HepG2 (cell line): Measurements from ENCODE around the gene MTUS2. TPM values are rescaled to one million over a fixed set of nuclear protein-coding genes. Genes with fewer than 3 reads are reported as not detected.

Experiments
- ATAC-seq: fragments of 200-7000 bp; cut with Tn5 transposase; 3 replicates; pipeline ENCODE4 v1.9.1; 2020; ENCODE audit warnings: mild to moderate bottlenecking, moderate library complexity
- BruUV-seq: library from RNA; stranded (reverse); fragments of 400-500 nt; replicated peaks from 2 replicates; lab custom pipeline; 2021; lab: Mats Ljungman, UMichigan
- CTCF ChIA-PET: fragments of 300-600 bp; formaldehyde crosslinking; extraction: SDS; loops from one replicate; lab custom pipeline; 2021; ENCODE audit warnings: low total read pairs, inconsistent platforms, low intra/inter-chr PET ratio; lab: Yijun Ruan, JAX
- POLR2A ChIA-PET: fragments of 350-600 bp; sonication (Branson Sonifier 250); formaldehyde crosslinking; loops from one replicate; lab custom pipeline; 2020; ENCODE audit warnings: antibody characterized with exemption, inconsistent platforms; lab: Yijun Ruan, JAX
- DNase-seq: peaks from one replicate; pipeline ENCODE4 v3.0.0-alpha.2; 2015; ENCODE audit warnings: low spot score
- FAIRE-seq: peaks from 3 replicates; lab custom pipeline; 2011; peaks lifted over from hg19 to GRCh38; lab: Jason Lieb, UNC
- H2AFZ ChIP-seq: one replicate; pipeline ENCODE4 v1.6.1; 2011; ENCODE audit warnings: low read length, inconsistent platforms
- H3K27ac ChIP-seq: fragments of 300-600 bp; 3 replicates; pipeline ENCODE4 v1.8.0; 2011; ENCODE audit warnings: mixed run types, mild to moderate bottlenecking, mixed read lengths, low read length, inconsistent platforms; ENCODE audit not compliant: insufficient read depth; ENCODE audit errors: extremely low read length
- H3K27me3 ChIP-seq, 2 experiments: fragments of 200-600 bp in 1 of 2; 2 replicates in 1 of 2; 3 replicates in 1 of 2; pipeline versions ENCODE4 v1.6.0 to v1.8.0; 2011; ENCODE audit warnings: low read length in 2 of 2, mild to moderate bottlenecking in 2 of 2, moderate library complexity in 2 of 2, inconsistent platforms in 1 of 2; ENCODE audit not compliant: insufficient read depth in 2 of 2, control insufficient read depth in 1 of 2
- H3K36me3 ChIP-seq, 2 experiments: fragments of 200-600 bp in 1 of 2; replicated peaks in 1 of 2; 2 replicates in 1 of 2; 3 replicates in 1 of 2; pipeline versions ENCODE4 v1.5.1 to v1.8.0; 2011; ENCODE audit warnings: low read length in 2 of 2, inconsistent platforms in 1 of 2; ENCODE audit not compliant: insufficient read depth in 2 of 2, control insufficient read depth in 1 of 2
- H3K4me1 ChIP-seq: 2 replicates; pipeline ENCODE4 v1.5.1; 2012; ENCODE audit warnings: low read length, inconsistent platforms; ENCODE audit not compliant: insufficient read depth
- H3K4me2 ChIP-seq: 2 replicates; pipeline ENCODE4 v1.6.0; 2011; ENCODE audit warnings: low read depth, low read length, inconsistent platforms
- H3K4me3 ChIP-seq, 3 experiments: fragments of 200-600 bp in 1 of 3; sonication (generic), shearing (Covaris generic) in 1 of 3; replicated peaks in 1 of 3; 2 replicates each; pipeline ENCODE4 v1.5.1; 2011 to 2016; ENCODE audit warnings: low read length in 3 of 3, inconsistent platforms in 2 of 3, low read depth in 2 of 3, mild to moderate bottlenecking in 2 of 3, control low read depth in 1 of 3, mixed read lengths in 1 of 3; ENCODE audit not compliant: insufficient read depth in 1 of 3
- H3K79me2 ChIP-seq: one replicate; pipeline ENCODE4 v1.6.1; 2011; ENCODE audit warnings: low read length, inconsistent platforms; ENCODE audit not compliant: insufficient read depth
- H3K9ac ChIP-seq: 2 replicates; pipeline ENCODE4 v1.6.0; 2011; ENCODE audit warnings: mild to moderate bottlenecking, low read depth, low read length, inconsistent platforms; ENCODE audit not compliant: insufficient read depth
- H3K9me3 ChIP-seq: 2 replicates; pipeline ENCODE4 v1.5.1; 2012; ENCODE audit warnings: mild to moderate bottlenecking, low read length
- H4K20me1 ChIP-seq: 2 replicates; pipeline ENCODE4 v1.6.0; 2011; ENCODE audit warnings: inconsistent platforms, mild to moderate bottlenecking, low read length, moderate library complexity; ENCODE audit not compliant: insufficient read depth
- ARID2 ChIP-seq: sonication (generic); formaldehyde crosslinking; IDR thresholded peaks from 2 replicates; pipeline ENCODE4 v1.8.1; 2022; ENCODE audit warnings: mild to moderate bottlenecking, missing genetic modification reagents, borderline replicate concordance
- MED1 ChIP-seq: sonication (generic); formaldehyde crosslinking; IDR thresholded peaks from 2 replicates; pipeline ENCODE4 v1.4.0; 2020; ENCODE audit warnings: missing genetic modification reagents
- NFKB2 ChIP-seq: sonication (generic); formaldehyde crosslinking; IDR thresholded peaks from 2 replicates; pipeline ENCODE4 v1.4.0; 2020; ENCODE audit warnings: missing genetic modification reagents, borderline replicate concordance
- NONO ChIP-seq, 2 experiments: fragments of 450-650 bp in 1 of 2; sonication (generic) in 1 of 2; formaldehyde crosslinking in 1 of 2; IDR thresholded peaks in 1 of 2; conservative IDR thresholded peaks in 1 of 2; 2 replicates each; pipeline versions ENCODE4 v1.6.1 to v1.8.0; 2017 to 2022; ENCODE audit warnings: mild to moderate bottlenecking in 1 of 2, missing genetic modification reagents in 1 of 2, moderate library complexity in 1 of 2
- POLR2AphosphoS2 ChIP-seq: IDR thresholded peaks from 2 replicates; pipeline ENCODE4 v1.6.1; 2011; ENCODE audit warnings: low read depth, low read length, improper control_type of control experiment
- SATB2 ChIP-seq: sonication (generic); formaldehyde crosslinking; IDR thresholded peaks from 2 replicates; pipeline ENCODE4 v1.5.0; 2020; ENCODE audit warnings: missing genetic modification reagents
- SP4 ChIP-seq: sonication (generic); formaldehyde crosslinking; IDR thresholded peaks from 2 replicates; pipeline ENCODE4 v1.8.1; 2023; ENCODE audit warnings: mild to moderate bottlenecking, missing genetic modification reagents
- SUZ12 ChIP-seq: fragments of 150-350 bp; IDR thresholded peaks from 2 replicates; pipeline ENCODE4 v1.6.1; 2014; ENCODE audit warnings: low read depth, low read length
- ZBTB46 ChIP-seq: sonication (generic); formaldehyde crosslinking; IDR thresholded peaks from 2 replicates; pipeline ENCODE4 v1.4.0; 2020; ENCODE audit warnings: mild to moderate bottlenecking, missing genetic modification reagents, borderline replicate concordance
- ZMAT5 ChIP-seq: sonication (generic); formaldehyde crosslinking; IDR thresholded peaks from 2 replicates; pipeline ENCODE4 v1.5.0; 2020; ENCODE audit warnings: mild to moderate bottlenecking, low read depth, missing genetic modification reagents, borderline replicate concordance
- ZNF232 ChIP-seq: sonication (generic); formaldehyde crosslinking; IDR thresholded peaks from 2 replicates; pipeline ENCODE4 v1.4.0; 2020; ENCODE audit warnings: missing genetic modification reagents, borderline replicate concordance
- ZNF253 ChIP-seq: sonication (generic); formaldehyde crosslinking; IDR thresholded peaks from 2 replicates; pipeline ENCODE4 v1.8.0; 2022; ENCODE audit warnings: mild to moderate bottlenecking, missing genetic modification reagents, borderline replicate concordance
- ZNF580 ChIP-seq: IDR thresholded peaks from 2 replicates; pipeline ENCODE4 v1.6.1; 2016; ENCODE audit warnings: low read depth, borderline replicate concordance
- ZNF619 ChIP-seq: sonication (generic); formaldehyde crosslinking; IDR thresholded peaks from 2 replicates; pipeline ENCODE4 v1.4.0; 2020; ENCODE audit warnings: mild to moderate bottlenecking, missing genetic modification reagents
- ZNF674 ChIP-seq: sonication (generic); formaldehyde crosslinking; IDR thresholded peaks from 2 replicates; pipeline ENCODE4 v1.5.0; 2020; ENCODE audit warnings: low read depth, mild to moderate bottlenecking, missing genetic modification reagents
- ZNF709 ChIP-seq: sonication (generic); formaldehyde crosslinking; IDR thresholded peaks from 2 replicates; pipeline ENCODE4 v1.5.0; 2020; ENCODE audit warnings: mild to moderate bottlenecking, missing genetic modification reagents
- WGBS: methylation state at CpG from one replicate; pipeline ENCODE4 v1.1.6; 2017; ENCODE audit warnings: low lambda C conversion rate; 5-methylcytosine and 5-hydroxymethylcytosine counted together
- in situ Hi-C: cut with HindIII; loops from 2 replicates; pipeline ENCODE4 v1.10.0; 2017; ENCODE audit warnings: low pct_unique_long_range_greater_than_20kb; ENCODE audit not compliant: extremely low pct_ligation_motif_present
- intact Hi-C: fragments of 100-400 bp; cut with micrococcal nuclease; formaldehyde crosslinking; loops from one replicate; pipeline ENCODE4 v1.10.0; 2022; ENCODE audit not compliant: unreplicated experiment
- polyA plus RNA-seq, 8 experiments: library from polyadenylated mRNA; depleted of rRNA in 3 of 8; stranded (reverse) in 7 of 8; unstranded in 1 of 8; fragments of >200 nt; fragmentation: Illumina TruSeq in 4 of 8; extraction: Trizol in 4 of 8; gene quantifications; 2 replicates each; pipeline versions ENCODE4 v1.2.1 to v1.2.3, GENCODE V29; 2011 to 2016; ENCODE audit warnings: low read depth in 4 of 8, missing spikeins in 1 of 8, mixed read lengths in 1 of 8; ENCODE audit not compliant: insufficient read depth in 1 of 8
- total RNA-seq, 5 experiments: library from RNA; depleted of rRNA; stranded (reverse); fragments of >200 nt; fragmentation: Illumina TruSeq; extraction: Trizol; gene quantifications; 2 replicates each; pipeline ENCODE4 v1.2.3, GENCODE V29; 2016; ENCODE audit warnings: low read depth in 1 of 5

Gene MTUS2
- total and polyA plus RNA-seq, 2 of the 13 experiments (the other 11 are each of a cell fraction or from before 2014, with no cell fraction given): not detected

- TF ChIP-seq SP4 (CRISPR knock-in tag): no peak
Observed at GRCh38 chr13:29174093-29174492, 354.0 kb downstream of the MTUS2 start (continued).

- peaks cover 89% of the 10 kb centered on the region for H3K9me3 ChIP-seq
- 10% methylated on average over 3 of the region's 3 CpGs for whole genome bisulfite sequencing
- ATAC-seq: no peak
- FAIRE-seq: no peak
- no peak overlapping the region for H2AFZ ChIP-seq
- H3K4me3 ChIP-seq: no peak overlapping the region
- DNase-seq: no peak
- H3K4me2 ChIP-seq: no peak overlapping the region
- ChIA-PET CTCF (no interaction called here), POLR2A (no interaction called here)
- in situ Hi-C loops: no loop called here
- no peaks in the 10 kb centered on the region for H3K36me3 ChIP-seq
- H3K9ac ChIP-seq: no peak overlapping the region
- intact Hi-C loops: no loop called here
- H3K27ac ChIP-seq: no peak overlapping the region
- no peaks in the 10 kb centered on the region for H4K20me1 ChIP-seq
- no peaks in the 10 kb centered on the region for H3K27me3 ChIP-seq
- BruUV-seq: no TSS peak
- H3K79me2 ChIP-seq: no peaks in the 10 kb centered on the region
- H3K4me1 ChIP-seq: no peaks in the 10 kb centered on the region
- TF ChIP-seq ZMAT5 (CRISPR knock-in tag): no peak
- TF ChIP-seq ZBTB46: no peak
- no peak for TF ChIP-seq ZNF619 (CRISPR knock-in tag)
- no peak for TF ChIP-seq ZNF674 (CRISPR knock-in tag)
- no peak for TF ChIP-seq NONO (IDR thresholded peaks at IDR 0.05)
- TF ChIP-seq NONO (CRISPR knock-in tag; conservative IDR thresholded peaks at IDR 0.05): no peak
- no peak for TF ChIP-seq MED1 (CRISPR knock-in tag)
- no peak for TF ChIP-seq NFKB2
- TF ChIP-seq SATB2 (CRISPR knock-in tag): no peak
- TF ChIP-seq ARID2 (CRISPR knock-in tag): no peak
- no peak for TF ChIP-seq POLR2AphosphoS2
- no peak for TF ChIP-seq ZNF580 (CRISPR knock-in tag)
- no peak for TF ChIP-seq ZNF253 (CRISPR knock-in tag)
- no peak for TF ChIP-seq ZNF709 (CRISPR knock-in tag)
- no peak for TF ChIP-seq ZNF232 (CRISPR knock-in tag)
- no peak for TF ChIP-seq SUZ12
Observed at GRCh38 chr13:29175250-29175873, 355.2 kb downstream of the MTUS2 start.
